Measurements from ENCODE around the gene SF3A1.
A peak's percentile ranks its signal among the peaks of the same experiment; 100 is the strongest.
"Not testable (repeated sequence)": the region's sequence is repeated elsewhere in the genome, so short reads cannot be mapped to it uniquely, and the experiment has no call there.

SF3A1 gene

GRCh38 chr22:30356449-30357235 lies at the start of gene SF3A1, which contains the start of gene CCDC157:
Gene SF3A1 (minus strand): TSS chr22:30356894. CDS start chr22:30356792, 102 bp downstream.
Gene CCDC157 (plus strand): TSS chr22:30357007. CDS start chr22:30366001, 8,994 bp downstream.
- peak within 1 kb of the TSS; percentile 96 for H3K27ac Mint-ChIP-seq
- peaks cover 23% of the 10 kb centered on the region for H3K36me3 Mint-ChIP-seq (ENCODE audit: low read depth)
- no peak for TF ChIP-seq CTCF (IDR thresholded peaks at IDR 0.05)

GRCh38 chr22:30406400-30406799 lies 49.7 kb upstream of the SF3A1 start:
- Mint-ChIP-seq H3K27me3 (ENCODE audit: low read depth, poor library complexity) (peaks cover 9% of the 10 kb centered on the region), H3K27ac (peak overlapping the region; percentile 65), H3K4me3 (no peak overlapping the region), H3K36me3 (ENCODE audit: low read depth) (peaks cover 16% of the 10 kb centered on the region), H3K4me1 (peaks cover 35% of the 10 kb centered on the region), H3K9me3 (no peaks in the 10 kb centered on the region)
- no peak for TF ChIP-seq CTCF (IDR thresholded peaks at IDR 0.05)
- no peak for DNase-seq

More at GRCh38 chr22:30356449-30357235, at the start of gene SF3A1, which contains the start of gene CCDC157:
- Mint-ChIP-seq H3K27me3 (ENCODE audit: low read depth, poor library complexity) (peaks cover 3% of the 10 kb centered on the region), H3K4me3 (peak within 1 kb of the TSS; percentile 96), H3K9me3 (no peaks in the 10 kb centered on the region), H3K4me1 (peaks cover 37% of the 10 kb centered on the region)
- peak; percentile 88 for DNase-seq

- no peak overlapping the region for H3K27ac Mint-ChIP-seq
- H3K4me3 Mint-ChIP-seq = no peak overlapping the region
- peaks cover 9% of the 10 kb centered on the region for H3K27me3 Mint-ChIP-seq (ENCODE audit: low read depth, poor library complexity)
- H3K36me3 Mint-ChIP-seq (ENCODE audit: low read depth) = peaks cover 16% of the 10 kb centered on the region
- no peak for DNase-seq
- no peaks in the 10 kb centered on the region for H3K9me3 Mint-ChIP-seq
- TF ChIP-seq CTCF (IDR thresholded peaks at IDR 0.05) = no peak
- H3K4me1 Mint-ChIP-seq = peaks cover 35% of the 10 kb centered on the region
Measured at GRCh38 chr22:30405731-30406130, 49.0 kb upstream of the SF3A1 start.

- peaks cover 9% of the 10 kb centered on the region for H3K27me3 Mint-ChIP-seq (ENCODE audit: low read depth, poor library complexity)
Measured at GRCh38 chr22:30404307-30404706, 47.6 kb upstream of the SF3A1 start.

GRCh38 chr22:30402766-30403104 lies 46.0 kb upstream of the SF3A1 start:
- H3K4me3 Mint-ChIP-seq, H3K9me3 Mint-ChIP-seq, DNase-seq, H3K27ac Mint-ChIP-seq: not testable (repeated sequence)
- Mint-ChIP-seq H3K36me3 (ENCODE audit: low read depth) (peaks cover 16% of the 10 kb centered on the region), H3K4me1 (peaks cover 43% of the 10 kb centered on the region), H3K27me3 (ENCODE audit: low read depth, poor library complexity) (peaks cover 19% of the 10 kb centered on the region)

More at GRCh38 chr22:30404307-30404706, 47.6 kb upstream of the SF3A1 start:
- no peaks in the 10 kb centered on the region for H3K9me3 Mint-ChIP-seq
- no peak for TF ChIP-seq CTCF (IDR thresholded peaks at IDR 0.05)
- H3K4me1 Mint-ChIP-seq = peaks cover 38% of the 10 kb centered on the region
- H3K36me3 Mint-ChIP-seq (ENCODE audit: low read depth) = peaks cover 16% of the 10 kb centered on the region
- H3K27ac Mint-ChIP-seq = no peak overlapping the region
- no peak overlapping the region for H3K4me3 Mint-ChIP-seq
- no peak for DNase-seq

- no peak overlapping the region for H3K27ac Mint-ChIP-seq
- no peak for DNase-seq
Measured at GRCh38 chr22:30402028-30402765, 45.5 kb upstream of the SF3A1 start.

GRCh38 chr22:30401024-30401423 lies 44.3 kb upstream of the SF3A1 start:
- H3K9me3 Mint-ChIP-seq; H3K36me3 Mint-ChIP-seq (ENCODE audit: low read depth); H3K4me3 Mint-ChIP-seq; DNase-seq; H3K27ac Mint-ChIP-seq: not testable (repeated sequence)
- H3K27me3 Mint-ChIP-seq (ENCODE audit: low read depth, poor library complexity) = peaks cover 26% of the 10 kb centered on the region
- peaks cover 46% of the 10 kb centered on the region for H3K4me1 Mint-ChIP-seq

More at GRCh38 chr22:30402028-30402765, 45.5 kb upstream of the SF3A1 start:
- Mint-ChIP-seq H3K36me3 (ENCODE audit: low read depth) (peaks cover 14% of the 10 kb centered on the region), H3K4me3 (no peak overlapping the region), H3K4me1 (peaks cover 47% of the 10 kb centered on the region), H3K9me3 (no peaks in the 10 kb centered on the region), H3K27me3 (ENCODE audit: low read depth, poor library complexity) (peaks cover 23% of the 10 kb centered on the region)
- no peak for TF ChIP-seq CTCF (IDR thresholded peaks at IDR 0.05)
